ENCODE results near the gene MYO3B. TPM values are rescaled to one million over a fixed set of nuclear protein-coding genes. Genes with fewer than 3 reads are reported as not detected.

Gene MYO3B
- polyA plus RNA-seq, 1 of the 3 experiments (the other 2 are of a cell fraction) = not detected

- ChIA-PET CTCF (no interaction called here), POLR2A (no interaction called here)
- no peak overlapping the region for H3K4me2 ChIP-seq
- no peaks in the 10 kb centered on the region for H3K27me3 ChIP-seq (ENCODE audit: insufficient read depth)
- H3K9ac ChIP-seq = no peak overlapping the region
- H3K27ac ChIP-seq (ENCODE audit: low read depth in 2 of 2, low read length in 1 of 2) = no peak overlapping the region
- no peaks in the 10 kb centered on the region for H3K36me3 ChIP-seq (replicated peaks in 1 of 2; ENCODE audit: control insufficient read depth in 1 of 2, insufficient read depth in 2 of 2, low read length in 1 of 2)
- no peak for DNase-seq
- H3K4me1 ChIP-seq (ENCODE audit: control insufficient read depth in 1 of 2, insufficient read depth in 2 of 2, low read depth in 1 of 2, low read length in 1 of 2) = no peaks in the 10 kb centered on the region
- WGBS (ENCODE audit: low lambda C conversion rate) = 21% methylated on average over 5 of the region's 5 CpGs
- H2AFZ ChIP-seq (ENCODE audit: low read depth) = no peak overlapping the region
- H3K4me3 ChIP-seq (ENCODE audit: low read depth in 2 of 2, low read length in 1 of 2) = no peak overlapping the region
- no peaks in the 10 kb centered on the region for H3K79me2 ChIP-seq (ENCODE audit: insufficient read depth)
- no peaks in the 10 kb centered on the region for H3K9me2 ChIP-seq
- no peaks in the 10 kb centered on the region for H4K20me1 ChIP-seq (ENCODE audit: insufficient read depth)
- TF ChIP-seq REST (IDR thresholded peaks at IDR 0.05; ENCODE audit: low read depth, low read length) (no peak), RFX5 (IDR thresholded peaks at IDR 0.05; ENCODE audit: low read length) (no peak), JUND (IDR thresholded peaks at IDR 0.05) (no peak), EP300 (IDR thresholded peaks at IDR 0.05; ENCODE audit: borderline replicate concordance in 1 of 2, low read depth in 1 of 2, low read length in 1 of 2) (no peak), SMC3 (IDR thresholded peaks at IDR 0.05; ENCODE audit: low read depth, low read length) (no peak), GABPA (IDR thresholded peaks at IDR 0.05; ENCODE audit: low read depth) (no peak), SIN3A (IDR thresholded peaks at IDR 0.05; ENCODE audit: borderline replicate concordance, low read depth, low read length) (no peak), PBX3 (IDR thresholded peaks at IDR 0.05) (no peak), CHD2 (IDR thresholded peaks at IDR 0.05; ENCODE audit: low read length, partially characterized antibody) (no peak), MEF2A (IDR thresholded peaks at IDR 0.05; ENCODE audit: borderline replicate concordance, low read depth) (no peak), EZH2phosphoT487 (IDR thresholded peaks at IDR 0.05; ENCODE audit: borderline replicate concordance, low read depth) (no peak), NRF1 (IDR thresholded peaks at IDR 0.05; ENCODE audit: low read depth, low read length) (no peak), FOSL2 (IDR thresholded peaks at IDR 0.05; ENCODE audit: borderline replicate concordance, low read depth) (no peak), MAX (IDR thresholded peaks at IDR 0.05; ENCODE audit: low read depth) (no peak), RAD21 (IDR thresholded peaks at IDR 0.05; ENCODE audit: low read length) (no peak), POLR2AphosphoS5 (IDR thresholded peaks at IDR 0.05; ENCODE audit: low read depth, low read length) (no peak)
- no peaks in the 10 kb centered on the region for H3K9me3 ChIP-seq
- H3F3A ChIP-seq (replicated peaks; ENCODE audit: insufficient read depth) = no peaks in the 10 kb centered on the region
These were observed 487.8 kb downstream of the MYO3B start for GRCh38 chr2:170665743-170666142.

All from SK-N-SH (cell line).